HEK293 (cell line): ENCODE data around the gene LGR5.

Experiments
- CTCF ChIA-PET: fragments of 350-600 bp; formaldehyde crosslinking; extraction: SDS; loops from one replicate; lab custom pipeline; 2021; ENCODE audit warnings: antibody characterized with exemption; lab: Yijun Ruan, JAX
- POLR2A ChIA-PET: fragments of 300-600 bp; formaldehyde crosslinking; extraction: SDS; loops from one replicate; lab custom pipeline; 2020; ENCODE audit warnings: antibody characterized with exemption, inconsistent platforms; lab: Yijun Ruan, JAX
- H3K27ac ChIP-seq: fragments of 200-500 bp; sonication (Bioruptor generic); 2 replicates; pipeline ENCODE4 v1.5.1; 2014; ENCODE audit warnings: low read depth, low read length, control low read depth, inconsistent platforms; ENCODE audit errors: extremely low read depth
- H3K36me3 ChIP-seq, 2 experiments: fragments of 200-500 bp in 1 of 2; sonication (Bioruptor generic) in 1 of 2; 1 replicate in 1 of 2; 2 replicates in 1 of 2; pipeline ENCODE4 v1.5.1; 2014 to 2017; ENCODE audit warnings: inconsistent platforms in 2 of 2, low read length in 2 of 2; ENCODE audit not compliant: control insufficient read depth in 2 of 2, insufficient read depth in 1 of 2
- H3K4me1 ChIP-seq: fragments of 200-500 bp; sonication (Bioruptor generic); 2 replicates; pipeline ENCODE4 v1.5.1; 2014; ENCODE audit warnings: mild to moderate bottlenecking, low read length, inconsistent platforms; ENCODE audit not compliant: control insufficient read depth, insufficient read depth
- H3K4me3 ChIP-seq: 2 replicates; pipeline ENCODE4 v1.5.1; 2011; ENCODE audit warnings: low read depth, mild to moderate bottlenecking, control low read depth, low read length, moderate library complexity
- H3K9me3 ChIP-seq: fragments of 200-500 bp; sonication (Bioruptor generic); 2 replicates; pipeline ENCODE4 v1.5.1; 2014; ENCODE audit warnings: low read depth, low read length, inconsistent platforms; ENCODE audit not compliant: control insufficient read depth, insufficient read depth
- GLI4 ChIP-seq: fragments of 450-650 bp; formaldehyde crosslinking; IDR thresholded peaks from 2 replicates; pipeline ENCODE4 v1.5.1; 2016; ENCODE audit warnings: missing biosample characterization, missing genetic modification characterization
- GLIS1 ChIP-seq: fragments of 450-650 bp; formaldehyde crosslinking; IDR thresholded peaks from 2 replicates; pipeline ENCODE4 v1.5.1; 2016; ENCODE audit warnings: missing biosample characterization, missing genetic modification characterization
- OSR2 ChIP-seq: fragments of 450-650 bp; formaldehyde crosslinking; IDR thresholded peaks from 2 replicates; pipeline ENCODE4 v1.5.1; 2016; ENCODE audit warnings: missing biosample characterization, missing genetic modification characterization
- ZBTB20 ChIP-seq: fragments of 450-650 bp; formaldehyde crosslinking; IDR thresholded peaks from 2 replicates; pipeline ENCODE4 v1.5.1; 2016; ENCODE audit warnings: missing biosample characterization, missing genetic modification characterization
- ZBTB8A ChIP-seq: fragments of 450-650 bp; formaldehyde crosslinking; IDR thresholded peaks from 2 replicates; pipeline ENCODE4 v1.5.1; 2016; ENCODE audit warnings: missing biosample characterization, missing genetic modification characterization
- ZFP37 ChIP-seq: fragments of 450-650 bp; formaldehyde crosslinking; IDR thresholded peaks from 2 replicates; pipeline ENCODE4 v1.5.1; 2016; ENCODE audit warnings: missing biosample characterization, missing genetic modification characterization
- ZNF157 ChIP-seq: fragments of 450-650 bp; formaldehyde crosslinking; IDR thresholded peaks from 2 replicates; pipeline ENCODE4 v1.5.1; 2016; ENCODE audit warnings: missing biosample characterization, missing genetic modification characterization
- ZNF174 ChIP-seq: fragments of 450-650 bp; formaldehyde crosslinking; IDR thresholded peaks from 2 replicates; pipeline ENCODE4 v1.5.0; 2017; ENCODE audit warnings: missing biosample characterization, mild to moderate bottlenecking, missing genetic modification characterization
- ZNF324 ChIP-seq: fragments of 450-650 bp; formaldehyde crosslinking; IDR thresholded peaks from 2 replicates; pipeline ENCODE4 v1.5.1; 2016; ENCODE audit warnings: missing biosample characterization, missing genetic modification characterization
- ZNF335 ChIP-seq: fragments of 450-650 bp; formaldehyde crosslinking; conservative IDR thresholded peaks from 2 replicates; pipeline ENCODE4 v1.5.1; 2016; ENCODE audit warnings: missing biosample characterization, missing genetic modification characterization
- ZNF433 ChIP-seq: fragments of 450-650 bp; formaldehyde crosslinking; IDR thresholded peaks from 2 replicates; pipeline ENCODE4 v1.5.1; 2016; ENCODE audit warnings: missing biosample characterization, missing genetic modification characterization, low read depth
- ZNF48 ChIP-seq: fragments of 450-650 bp; formaldehyde crosslinking; IDR thresholded peaks from 2 replicates; pipeline ENCODE4 v1.5.1; 2016; ENCODE audit warnings: missing biosample characterization, missing genetic modification characterization
- ZNF623 ChIP-seq: fragments of 450-650 bp; formaldehyde crosslinking; IDR thresholded peaks from 2 replicates; pipeline ENCODE4 v1.5.1; 2016; ENCODE audit warnings: missing biosample characterization, missing genetic modification characterization
- ZNF660 ChIP-seq: fragments of 450-650 bp; IDR thresholded peaks from 2 replicates; pipeline ENCODE4 v1.5.1; 2018; ENCODE audit warnings: missing biosample characterization, mild to moderate bottlenecking, missing genetic modification characterization
- ZNF747 ChIP-seq: fragments of 450-650 bp; formaldehyde crosslinking; IDR thresholded peaks from 2 replicates; pipeline ENCODE4 v1.5.1; 2016; ENCODE audit warnings: missing biosample characterization, missing genetic modification characterization
- ZXDB ChIP-seq: fragments of 450-650 bp; formaldehyde crosslinking; IDR thresholded peaks from 2 replicates; pipeline ENCODE4 v1.5.1; 2016; ENCODE audit warnings: missing biosample characterization, missing genetic modification characterization
- TF ChIP-seq, protein P1 (sequence below): fragments of 450-650 bp; formaldehyde crosslinking; IDR thresholded peaks from 2 replicates; pipeline ENCODE4 v1.5.1; 2016; ENCODE audit warnings: missing biosample characterization, missing genetic modification characterization
- TF ChIP-seq, protein P2 (sequence below): fragments of 450-650 bp; formaldehyde crosslinking; IDR thresholded peaks from 2 replicates; pipeline ENCODE4 v1.5.1; 2017; ENCODE audit warnings: missing biosample characterization, missing genetic modification characterization
- TF ChIP-seq, protein P3 (sequence below): fragments of 450-650 bp; formaldehyde crosslinking; IDR thresholded peaks from 2 replicates; pipeline ENCODE4 v1.5.1; 2016; ENCODE audit warnings: missing biosample characterization, missing genetic modification characterization, low read depth
- TF ChIP-seq, protein P4 (sequence below): fragments of 450-650 bp; formaldehyde crosslinking; IDR thresholded peaks from 2 replicates; pipeline ENCODE4 v1.5.1; 2017; ENCODE audit warnings: missing biosample characterization, missing genetic modification characterization
- TF ChIP-seq, protein P5 (sequence below): fragments of 450-650 bp; formaldehyde crosslinking; IDR thresholded peaks from 2 replicates; pipeline ENCODE4 v1.5.1; 2016; ENCODE audit warnings: missing biosample characterization, missing genetic modification characterization, borderline replicate concordance
- TF ChIP-seq, protein P6 (sequence below): fragments of 450-650 bp; IDR thresholded peaks from 2 replicates; pipeline ENCODE4 v1.5.1; 2018; ENCODE audit warnings: missing biosample characterization, mild to moderate bottlenecking, missing genetic modification characterization

LGR5 gene

DNA sequence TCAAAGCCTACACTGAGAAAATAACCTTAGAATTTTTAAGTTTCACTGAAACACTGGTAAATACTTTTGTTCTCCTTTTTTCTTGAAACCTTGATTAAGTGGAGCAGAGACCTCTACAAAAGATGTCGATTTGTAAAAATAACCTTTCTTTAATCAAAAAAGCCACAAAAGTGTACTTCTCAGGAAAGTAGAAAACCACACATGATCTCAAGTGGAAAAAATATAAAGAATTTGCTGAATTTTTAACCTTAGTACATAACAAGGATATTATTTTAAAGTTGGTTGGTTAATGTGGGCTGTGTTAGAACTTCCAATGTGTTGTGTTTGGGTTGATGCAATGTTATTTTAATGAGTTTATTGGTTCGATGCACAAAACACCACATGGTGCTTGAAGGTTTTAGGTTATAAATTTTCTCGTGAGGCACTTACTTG, 8.6 kb downstream of the LGR5 start (continued):
- TF ChIP-seq GLIS1 (tag by site-specific recombination) (no peak), ZBTB8A (tag by site-specific recombination) (no peak), ZNF747 (tag by site-specific recombination) (no peak), ZNF174 (tag by site-specific recombination) (no peak), ZNF623 (tag by site-specific recombination) (no peak), ZNF335 (no peak), ZBTB20 (no peak), ZXDB (tag by site-specific recombination) (0 out of 2 replicates have a peak, but pooled peaks have one; percentile 5), ZNF157 (tag by site-specific recombination) (no peak), ZNF48 (tag by site-specific recombination) (no peak), ZNF324 (tag by site-specific recombination) (no peak), GLI4 (tag by site-specific recombination) (no peak)
- TF ChIP-seq, protein P1, sequence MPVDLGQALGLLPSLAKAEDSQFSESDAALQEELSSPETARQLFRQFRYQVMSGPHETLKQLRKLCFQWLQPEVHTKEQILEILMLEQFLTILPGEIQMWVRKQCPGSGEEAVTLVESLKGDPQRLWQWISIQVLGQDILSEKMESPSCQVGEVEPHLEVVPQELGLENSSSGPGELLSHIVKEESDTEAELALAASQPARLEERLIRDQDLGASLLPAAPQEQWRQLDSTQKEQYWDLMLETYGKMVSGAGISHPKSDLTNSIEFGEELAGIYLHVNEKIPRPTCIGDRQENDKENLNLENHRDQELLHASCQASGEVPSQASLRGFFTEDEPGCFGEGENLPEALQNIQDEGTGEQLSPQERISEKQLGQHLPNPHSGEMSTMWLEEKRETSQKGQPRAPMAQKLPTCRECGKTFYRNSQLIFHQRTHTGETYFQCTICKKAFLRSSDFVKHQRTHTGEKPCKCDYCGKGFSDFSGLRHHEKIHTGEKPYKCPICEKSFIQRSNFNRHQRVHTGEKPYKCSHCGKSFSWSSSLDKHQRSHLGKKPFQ, result no peak
- TF ChIP-seq, protein P2, sequence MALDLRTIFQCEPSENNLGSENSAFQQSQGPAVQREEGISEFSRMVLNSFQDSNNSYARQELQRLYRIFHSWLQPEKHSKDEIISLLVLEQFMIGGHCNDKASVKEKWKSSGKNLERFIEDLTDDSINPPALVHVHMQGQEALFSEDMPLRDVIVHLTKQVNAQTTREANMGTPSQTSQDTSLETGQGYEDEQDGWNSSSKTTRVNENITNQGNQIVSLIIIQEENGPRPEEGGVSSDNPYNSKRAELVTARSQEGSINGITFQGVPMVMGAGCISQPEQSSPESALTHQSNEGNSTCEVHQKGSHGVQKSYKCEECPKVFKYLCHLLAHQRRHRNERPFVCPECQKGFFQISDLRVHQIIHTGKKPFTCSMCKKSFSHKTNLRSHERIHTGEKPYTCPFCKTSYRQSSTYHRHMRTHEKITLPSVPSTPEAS (tag by site-specific recombination), result peak; percentile 3; the same call in 1 of the 2 replicates
- TF ChIP-seq, protein P3, sequence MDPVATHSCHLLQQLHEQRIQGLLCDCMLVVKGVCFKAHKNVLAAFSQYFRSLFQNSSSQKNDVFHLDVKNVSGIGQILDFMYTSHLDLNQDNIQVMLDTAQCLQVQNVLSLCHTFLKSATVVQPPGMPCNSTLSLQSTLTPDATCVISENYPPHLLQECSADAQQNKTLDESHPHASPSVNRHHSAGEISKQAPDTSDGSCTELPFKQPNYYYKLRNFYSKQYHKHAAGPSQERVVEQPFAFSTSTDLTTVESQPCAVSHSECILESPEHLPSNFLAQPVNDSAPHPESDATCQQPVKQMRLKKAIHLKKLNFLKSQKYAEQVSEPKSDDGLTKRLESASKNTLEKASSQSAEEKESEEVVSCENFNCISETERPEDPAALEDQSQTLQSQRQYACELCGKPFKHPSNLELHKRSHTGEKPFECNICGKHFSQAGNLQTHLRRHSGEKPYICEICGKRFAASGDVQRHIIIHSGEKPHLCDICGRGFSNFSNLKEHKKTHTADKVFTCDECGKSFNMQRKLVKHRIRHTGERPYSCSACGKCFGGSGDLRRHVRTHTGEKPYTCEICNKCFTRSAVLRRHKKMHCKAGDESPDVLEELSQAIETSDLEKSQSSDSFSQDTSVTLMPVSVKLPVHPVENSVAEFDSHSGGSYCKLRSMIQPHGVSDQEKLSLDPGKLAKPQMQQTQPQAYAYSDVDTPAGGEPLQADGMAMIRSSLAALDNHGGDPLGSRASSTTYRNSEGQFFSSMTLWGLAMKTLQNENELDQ, result no peak
- TF ChIP-seq, protein P4, sequence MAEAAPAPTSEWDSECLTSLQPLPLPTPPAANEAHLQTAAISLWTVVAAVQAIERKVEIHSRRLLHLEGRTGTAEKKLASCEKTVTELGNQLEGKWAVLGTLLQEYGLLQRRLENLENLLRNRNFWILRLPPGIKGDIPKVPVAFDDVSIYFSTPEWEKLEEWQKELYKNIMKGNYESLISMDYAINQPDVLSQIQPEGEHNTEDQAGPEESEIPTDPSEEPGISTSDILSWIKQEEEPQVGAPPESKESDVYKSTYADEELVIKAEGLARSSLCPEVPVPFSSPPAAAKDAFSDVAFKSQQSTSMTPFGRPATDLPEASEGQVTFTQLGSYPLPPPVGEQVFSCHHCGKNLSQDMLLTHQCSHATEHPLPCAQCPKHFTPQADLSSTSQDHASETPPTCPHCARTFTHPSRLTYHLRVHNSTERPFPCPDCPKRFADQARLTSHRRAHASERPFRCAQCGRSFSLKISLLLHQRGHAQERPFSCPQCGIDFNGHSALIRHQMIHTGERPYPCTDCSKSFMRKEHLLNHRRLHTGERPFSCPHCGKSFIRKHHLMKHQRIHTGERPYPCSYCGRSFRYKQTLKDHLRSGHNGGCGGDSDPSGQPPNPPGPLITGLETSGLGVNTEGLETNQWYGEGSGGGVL (tag by site-specific recombination), result no peak

DNA sequence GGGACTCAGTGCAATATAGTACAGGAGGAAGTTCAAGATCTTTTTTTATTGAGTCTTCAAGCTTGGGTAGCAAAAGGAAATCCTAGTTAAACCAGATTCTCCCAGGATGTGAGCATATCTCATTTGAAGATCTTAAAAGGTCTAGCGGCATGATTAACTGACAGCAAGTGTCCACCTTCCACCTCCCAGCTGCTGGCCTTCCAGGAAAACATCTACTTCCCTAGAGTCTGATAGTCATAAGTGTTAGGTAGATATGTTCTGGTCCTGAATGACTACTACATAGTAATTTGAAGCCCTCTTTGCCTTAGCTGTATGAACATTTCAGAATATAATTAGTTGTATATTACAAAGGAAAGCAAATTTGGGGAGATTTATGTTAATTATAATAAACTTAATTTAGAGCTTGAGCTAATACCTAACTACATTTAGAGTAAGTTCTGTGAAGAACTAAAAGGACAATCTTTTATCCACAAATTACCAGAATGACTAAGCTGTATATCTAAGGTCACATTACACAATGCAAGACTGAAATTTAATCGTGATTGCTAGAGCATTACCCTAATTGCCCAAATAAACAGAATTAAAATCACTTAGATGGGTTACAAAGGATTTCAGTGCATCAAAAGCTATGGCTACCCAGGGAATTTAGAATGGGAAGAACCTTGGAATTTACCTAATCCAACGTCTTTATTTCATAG, 9.9 kb downstream of the LGR5 start:
- ChIA-PET POLR2A (no interaction called here), CTCF (interaction anchor here (0.6 to 1.1 kb wide), 2 partner anchors 16 to 187 kb away, joined by 3 to 6 read pairs; no protein-coding TSS in a partner anchor)
- Histone ChIP-seq H3K9me3 (no peaks in the 10 kb centered on the region), H3K4me1 (peaks cover 10% of the 10 kb centered on the region), H3K27ac (no peak overlapping the region), H3K36me3 (no peaks in the 10 kb centered on the region), H3K4me3 (no peak overlapping the region)
- TF ChIP-seq, protein P5, sequence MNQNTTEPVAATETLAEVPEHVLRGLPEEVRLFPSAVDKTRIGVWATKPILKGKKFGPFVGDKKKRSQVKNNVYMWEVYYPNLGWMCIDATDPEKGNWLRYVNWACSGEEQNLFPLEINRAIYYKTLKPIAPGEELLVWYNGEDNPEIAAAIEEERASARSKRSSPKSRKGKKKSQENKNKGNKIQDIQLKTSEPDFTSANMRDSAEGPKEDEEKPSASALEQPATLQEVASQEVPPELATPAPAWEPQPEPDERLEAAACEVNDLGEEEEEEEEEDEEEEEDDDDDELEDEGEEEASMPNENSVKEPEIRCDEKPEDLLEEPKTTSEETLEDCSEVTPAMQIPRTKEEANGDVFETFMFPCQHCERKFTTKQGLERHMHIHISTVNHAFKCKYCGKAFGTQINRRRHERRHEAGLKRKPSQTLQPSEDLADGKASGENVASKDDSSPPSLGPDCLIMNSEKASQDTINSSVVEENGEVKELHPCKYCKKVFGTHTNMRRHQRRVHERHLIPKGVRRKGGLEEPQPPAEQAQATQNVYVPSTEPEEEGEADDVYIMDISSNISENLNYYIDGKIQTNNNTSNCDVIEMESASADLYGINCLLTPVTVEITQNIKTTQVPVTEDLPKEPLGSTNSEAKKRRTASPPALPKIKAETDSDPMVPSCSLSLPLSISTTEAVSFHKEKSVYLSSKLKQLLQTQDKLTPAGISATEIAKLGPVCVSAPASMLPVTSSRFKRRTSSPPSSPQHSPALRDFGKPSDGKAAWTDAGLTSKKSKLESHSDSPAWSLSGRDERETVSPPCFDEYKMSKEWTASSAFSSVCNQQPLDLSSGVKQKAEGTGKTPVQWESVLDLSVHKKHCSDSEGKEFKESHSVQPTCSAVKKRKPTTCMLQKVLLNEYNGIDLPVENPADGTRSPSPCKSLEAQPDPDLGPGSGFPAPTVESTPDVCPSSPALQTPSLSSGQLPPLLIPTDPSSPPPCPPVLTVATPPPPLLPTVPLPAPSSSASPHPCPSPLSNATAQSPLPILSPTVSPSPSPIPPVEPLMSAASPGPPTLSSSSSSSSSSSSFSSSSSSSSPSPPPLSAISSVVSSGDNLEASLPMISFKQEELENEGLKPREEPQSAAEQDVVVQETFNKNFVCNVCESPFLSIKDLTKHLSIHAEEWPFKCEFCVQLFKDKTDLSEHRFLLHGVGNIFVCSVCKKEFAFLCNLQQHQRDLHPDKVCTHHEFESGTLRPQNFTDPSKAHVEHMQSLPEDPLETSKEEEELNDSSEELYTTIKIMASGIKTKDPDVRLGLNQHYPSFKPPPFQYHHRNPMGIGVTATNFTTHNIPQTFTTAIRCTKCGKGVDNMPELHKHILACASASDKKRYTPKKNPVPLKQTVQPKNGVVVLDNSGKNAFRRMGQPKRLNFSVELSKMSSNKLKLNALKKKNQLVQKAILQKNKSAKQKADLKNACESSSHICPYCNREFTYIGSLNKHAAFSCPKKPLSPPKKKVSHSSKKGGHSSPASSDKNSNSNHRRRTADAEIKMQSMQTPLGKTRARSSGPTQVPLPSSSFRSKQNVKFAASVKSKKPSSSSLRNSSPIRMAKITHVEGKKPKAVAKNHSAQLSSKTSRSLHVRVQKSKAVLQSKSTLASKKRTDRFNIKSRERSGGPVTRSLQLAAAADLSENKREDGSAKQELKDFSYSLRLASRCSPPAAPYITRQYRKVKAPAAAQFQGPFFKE (tag by site-specific recombination), result no peak
- TF ChIP-seq ZFP37 (tag by site-specific recombination), result no peak
- TF ChIP-seq ZNF433 (tag by site-specific recombination), result no peak
- TF ChIP-seq, protein P6, sequence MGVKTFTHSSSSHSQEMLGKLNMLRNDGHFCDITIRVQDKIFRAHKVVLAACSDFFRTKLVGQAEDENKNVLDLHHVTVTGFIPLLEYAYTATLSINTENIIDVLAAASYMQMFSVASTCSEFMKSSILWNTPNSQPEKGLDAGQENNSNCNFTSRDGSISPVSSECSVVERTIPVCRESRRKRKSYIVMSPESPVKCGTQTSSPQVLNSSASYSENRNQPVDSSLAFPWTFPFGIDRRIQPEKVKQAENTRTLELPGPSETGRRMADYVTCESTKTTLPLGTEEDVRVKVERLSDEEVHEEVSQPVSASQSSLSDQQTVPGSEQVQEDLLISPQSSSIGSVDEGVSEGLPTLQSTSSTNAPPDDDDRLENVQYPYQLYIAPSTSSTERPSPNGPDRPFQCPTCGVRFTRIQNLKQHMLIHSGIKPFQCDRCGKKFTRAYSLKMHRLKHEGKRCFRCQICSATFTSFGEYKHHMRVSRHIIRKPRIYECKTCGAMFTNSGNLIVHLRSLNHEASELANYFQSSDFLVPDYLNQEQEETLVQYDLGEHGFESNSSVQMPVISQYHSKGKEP, result peak; percentile 46; the same call in 1 of the 2 replicates
- 0 out of 2 replicates have a peak, but pooled peaks have one; percentile 38 for TF ChIP-seq OSR2 (tag by site-specific recombination)
- TF ChIP-seq ZNF660, result no peak
